Right lobe of liver (tissue), 4 donors: ENCODE measurements around the gene LCE3D.

Experiments used
- CTCF ChIP-seq, 4 donors: fragments of 200-600 bp in 3 of 4; fragments of 450-650 bp in 1 of 4; IDR thresholded peaks; one replicate each; pipeline versions ENCODE4 v1.5.1 to v1.8.0; 2016 to 2022; ENCODE audit warnings: antibody characterized with exemption in 4 of 4, mild to moderate bottlenecking in 2 of 4
- POLR2A ChIP-seq: fragments of 450-650 bp; IDR thresholded peaks from one replicate; pipeline ENCODE4 v1.6.1; 2017; ENCODE audit warnings: antibody characterized with exemption, mild to moderate bottlenecking
- donor health status: DM: no; HTN: no; CAD: no.
- donor health status: DM: no; HTN: no; CAD: no.
- donor health status: DM: no; HTN: yes; CAD: no.

DNA sequence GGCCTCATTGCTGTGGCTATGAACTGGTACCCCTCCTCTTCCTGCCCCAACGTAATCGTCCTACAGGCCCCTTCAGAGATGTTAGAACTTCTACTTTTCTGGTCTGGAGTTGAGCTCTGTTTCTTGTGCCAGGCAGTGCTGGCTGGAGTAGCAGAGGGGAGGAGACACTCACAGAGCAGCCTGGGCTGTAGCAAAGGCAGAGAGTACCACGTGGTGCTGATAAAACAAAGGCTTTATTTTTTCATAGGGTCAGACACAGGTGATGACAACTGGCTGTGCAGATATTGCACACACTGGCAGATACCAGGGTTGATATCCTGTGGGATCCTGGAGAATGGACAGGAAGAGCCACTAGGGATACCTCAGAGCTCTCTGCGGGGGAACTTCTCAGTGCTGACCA, 42.8 kb downstream of the LCE3D start:
- TF ChIP-seq POLR2A (no peak), CTCF (IDR thresholded peaks at IDR 0.05) (no peak)
